BLaER1 (cell line): ENCODE results near the gene HIP1R.
"Not testable (repeated sequence)": the region's sequence is repeated elsewhere in the genome, so short reads cannot be mapped to it uniquely, and the experiment has no call there.

Experiments
- H3K27ac ChIP-seq: shearing (Covaris generic); formaldehyde crosslinking; 2 replicates; pipeline ENCODE4 v1.8.1; 2022
- H3K27me3 ChIP-seq: shearing (Covaris generic); formaldehyde crosslinking; 2 replicates; pipeline ENCODE4 v1.8.1; 2022
- H3K36me3 ChIP-seq: shearing (Covaris generic); formaldehyde crosslinking; 2 replicates; pipeline ENCODE4 v1.8.1; 2022
- H3K4me1 ChIP-seq: shearing (Covaris generic); formaldehyde crosslinking; 2 replicates; pipeline ENCODE4 v1.8.1; 2022
- H3K4me2 ChIP-seq: shearing (Covaris generic); formaldehyde crosslinking; 2 replicates; pipeline ENCODE4 v1.8.1; 2022
- H3K4me3 ChIP-seq: shearing (Covaris generic); formaldehyde crosslinking; 2 replicates; pipeline ENCODE4 v1.8.1; 2022
- H3K9ac ChIP-seq: shearing (Covaris generic); formaldehyde crosslinking; 2 replicates; pipeline ENCODE4 v1.8.1; 2022
- H3K9me3 ChIP-seq: shearing (Covaris generic); formaldehyde crosslinking; 2 replicates; pipeline ENCODE4 v1.8.1; 2022
- H4K20me1 ChIP-seq: shearing (Covaris generic); formaldehyde crosslinking; 2 replicates; pipeline ENCODE4 v1.8.1; 2022
- Cebpa-rat ChIP-seq: shearing (Covaris generic); IDR thresholded peaks from 2 replicates; pipeline ENCODE4 v1.8.1; 2022

HIP1R gene

DNA sequence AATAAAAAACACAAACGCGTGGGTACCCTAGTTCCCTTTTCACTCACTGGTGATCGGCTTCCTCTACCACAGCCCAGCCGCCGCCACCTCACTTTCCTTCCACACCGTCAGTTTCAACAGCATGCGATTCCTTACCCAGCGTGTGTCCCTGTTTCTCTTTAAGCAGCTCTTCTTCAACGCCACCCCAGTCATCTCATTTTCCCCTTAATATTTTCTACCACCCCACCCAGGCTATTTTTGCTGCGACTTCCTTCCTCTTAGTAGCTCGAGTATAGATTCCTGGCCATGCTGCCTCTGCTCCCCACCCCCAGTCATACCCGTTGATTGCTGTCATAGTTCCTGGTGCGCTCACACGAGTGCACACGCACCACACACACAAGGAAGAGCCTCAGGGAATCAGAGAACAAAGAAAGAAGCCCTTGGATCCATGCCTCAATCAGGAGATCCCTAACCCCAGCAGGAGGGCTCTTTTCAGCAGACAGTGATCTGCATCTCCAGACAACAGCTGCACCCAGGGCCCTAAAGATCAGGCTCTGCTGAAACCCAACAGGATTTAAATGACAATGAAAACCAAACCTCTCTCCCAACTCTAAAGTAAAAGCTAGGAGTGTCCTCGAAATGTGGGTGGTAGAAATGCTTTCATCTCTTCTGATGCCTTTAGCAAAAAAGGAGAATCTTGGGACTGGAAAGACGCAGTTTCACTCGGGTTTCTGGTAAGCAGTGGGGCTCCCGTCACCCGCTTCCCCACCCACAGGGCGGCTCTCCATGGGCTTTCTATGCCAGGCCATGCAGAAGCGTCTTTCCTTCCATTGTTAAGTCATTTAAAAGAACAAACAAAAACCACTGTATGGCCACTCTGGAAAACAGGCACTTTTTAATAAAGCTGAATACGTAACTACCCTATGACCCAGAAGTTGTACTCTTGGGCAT, 36.9 kb downstream of the HIP1R start:
- peak overlapping the region; percentile 98 for H3K27ac ChIP-seq
- no peak for TF ChIP-seq Cebpa-rat
- H3K9me3 ChIP-seq = no peaks in the 10 kb centered on the region
- no peaks in the 10 kb centered on the region for H3K27me3 ChIP-seq
- H3K9ac ChIP-seq = peak overlapping the region; percentile 94
- H3K4me1 ChIP-seq = peaks cover 94% of the 10 kb centered on the region
- peaks cover 31% of the 10 kb centered on the region for H3K36me3 ChIP-seq
- H4K20me1 ChIP-seq = peaks cover 24% of the 10 kb centered on the region; the same call in 1 of the 2 replicates
- H3K4me3 ChIP-seq = peak overlapping the region; percentile 68
- H3K4me2 ChIP-seq = peak overlapping the region; percentile 94

DNA sequence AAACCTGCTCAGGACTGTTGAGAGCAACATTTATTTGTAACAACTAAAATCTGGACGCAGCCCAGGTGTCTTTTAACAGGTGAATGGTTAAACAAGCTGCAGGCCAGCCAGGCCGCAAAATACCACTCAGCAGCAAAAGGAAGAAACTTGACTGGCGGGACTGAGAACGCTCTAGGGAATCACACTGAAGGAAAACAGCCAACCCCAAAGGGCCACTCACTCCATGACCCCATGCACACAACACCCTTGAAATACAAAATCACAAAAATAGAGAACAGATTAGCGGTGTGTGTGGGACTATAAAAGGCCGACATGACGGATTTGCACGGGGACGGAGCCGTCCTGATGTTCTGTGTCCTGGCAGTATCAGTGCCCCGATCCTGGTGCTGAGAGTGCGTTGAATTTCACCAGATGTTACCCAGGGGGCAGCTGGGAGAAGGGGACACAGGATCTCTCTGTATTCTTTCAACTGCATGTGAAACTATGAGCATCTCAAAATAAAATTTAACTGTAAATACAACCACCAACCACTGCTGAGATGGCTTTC, 37.6 kb downstream of the HIP1R start:
- Histone ChIP-seq H3K4me1 (peaks cover 94% of the 10 kb centered on the region), H3K27me3 (no peaks in the 10 kb centered on the region), H3K9ac (peak overlapping the region; percentile 94), H3K36me3 (peaks cover 33% of the 10 kb centered on the region), H3K9me3 (no peaks in the 10 kb centered on the region), H3K4me3 (peak overlapping the region; percentile 68), H4K20me1 (peaks cover 25% of the 10 kb centered on the region; the same call in 1 of the 2 replicates), H3K27ac (peak overlapping the region; percentile 98), H3K4me2 (peak overlapping the region; percentile 94)
- no peak for TF ChIP-seq Cebpa-rat

DNA sequence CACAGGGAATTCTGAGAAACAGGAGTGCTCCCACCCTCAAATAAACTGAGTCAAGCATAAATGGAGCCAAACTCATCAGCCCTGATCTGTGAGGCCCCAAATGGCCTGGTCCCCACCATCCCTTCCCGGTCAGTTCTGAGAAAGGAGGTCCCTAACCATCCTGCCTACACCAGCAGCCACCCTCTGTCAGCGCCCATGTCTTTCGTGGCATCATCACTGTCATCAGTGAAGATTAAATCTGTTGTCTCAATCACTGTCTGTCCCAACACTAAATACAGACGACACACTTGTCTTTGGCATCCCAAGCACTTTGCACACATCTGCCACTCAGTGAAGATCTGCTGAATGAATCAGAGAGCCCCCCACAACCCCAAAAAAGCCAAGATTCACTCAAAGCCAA, 38.3 kb downstream of the HIP1R start:
- H3K27me3 ChIP-seq = no peaks in the 10 kb centered on the region
- TF ChIP-seq Cebpa-rat = no peak
- peaks cover 32% of the 10 kb centered on the region for H3K36me3 ChIP-seq
- H3K9ac ChIP-seq = peak overlapping the region; percentile 94
- H3K4me3 ChIP-seq = peak overlapping the region; percentile 68
- H3K27ac ChIP-seq = peak overlapping the region; percentile 98
- peak overlapping the region; percentile 94 for H3K4me2 ChIP-seq
- H4K20me1 ChIP-seq = peaks cover 24% of the 10 kb centered on the region; the same call in 1 of the 2 replicates
- peaks cover 94% of the 10 kb centered on the region for H3K4me1 ChIP-seq
- no peaks in the 10 kb centered on the region for H3K9me3 ChIP-seq

DNA sequence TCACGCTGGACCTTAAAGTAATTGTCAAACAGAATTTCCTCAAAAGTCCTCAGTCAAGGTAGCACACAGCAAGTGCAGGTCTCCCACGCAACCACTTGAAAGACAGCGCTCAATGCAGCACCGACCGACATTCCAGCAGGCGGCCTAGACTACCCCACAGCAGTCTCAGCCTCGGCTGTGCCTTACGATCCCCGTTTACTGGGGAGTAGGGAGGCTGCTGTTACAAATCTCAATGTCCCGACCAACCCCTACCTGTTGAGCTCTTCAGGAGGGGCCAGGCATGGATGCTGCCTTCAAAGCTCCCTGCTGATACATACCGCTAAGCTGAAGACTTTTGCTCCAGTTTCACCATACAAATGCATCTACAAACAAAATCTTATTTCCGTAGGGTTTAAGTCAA, 38.8 kb downstream of the HIP1R start:
- Histone ChIP-seq H3K9me3 (no peaks in the 10 kb centered on the region), H3K4me3 (no peak overlapping the region), H3K9ac (peak overlapping the region; percentile 94), H3K36me3 (peaks cover 32% of the 10 kb centered on the region), H3K27me3 (no peaks in the 10 kb centered on the region), H3K4me2 (peak overlapping the region; percentile 94), H3K27ac (peak overlapping the region; percentile 98), H4K20me1 (peaks cover 29% of the 10 kb centered on the region), H3K4me1 (peaks cover 94% of the 10 kb centered on the region)
- TF ChIP-seq Cebpa-rat = no peak

DNA sequence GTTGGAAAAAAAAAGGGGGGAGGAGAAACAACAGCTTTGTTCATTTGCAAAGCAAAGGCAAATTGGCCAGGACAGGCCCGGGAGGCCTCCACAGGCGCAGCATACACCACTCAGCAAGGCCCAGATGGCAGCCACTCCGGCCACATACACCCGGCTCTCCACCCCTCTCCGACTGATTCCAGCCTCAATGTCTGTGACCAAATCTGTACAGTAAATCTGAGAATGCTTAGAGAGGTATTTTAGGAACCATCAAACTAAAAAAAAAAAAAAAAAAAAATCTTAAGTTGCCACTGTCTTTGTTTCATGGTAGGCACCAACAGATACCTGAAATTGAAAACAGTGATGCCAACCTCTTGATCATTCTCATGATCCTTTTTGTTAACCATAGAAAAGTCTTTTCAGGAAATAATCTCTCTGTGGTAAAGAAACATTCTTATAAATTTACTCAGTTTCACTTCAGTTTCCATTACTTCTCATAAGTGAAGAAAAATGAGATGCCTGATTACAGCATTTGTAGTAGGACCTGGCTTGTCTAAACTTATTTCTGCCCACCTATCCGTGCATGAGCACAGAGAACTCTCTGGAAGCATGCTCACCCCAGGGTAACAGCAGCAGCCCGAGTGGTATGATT, 40.4 kb downstream of the HIP1R start:
- peak overlapping the region; percentile 94 for H3K4me2 ChIP-seq
- TF ChIP-seq Cebpa-rat = no peak
- H3K9ac ChIP-seq = peak overlapping the region; percentile 30
- H3K27me3 ChIP-seq = no peaks in the 10 kb centered on the region
- peaks cover 45% of the 10 kb centered on the region for H4K20me1 ChIP-seq
- H3K36me3 ChIP-seq = peaks cover 28% of the 10 kb centered on the region; the same call in 1 of the 2 replicates
- H3K27ac ChIP-seq = peak overlapping the region; percentile 70
- no peak overlapping the region for H3K4me3 ChIP-seq
- no peaks in the 10 kb centered on the region for H3K9me3 ChIP-seq
- H3K4me1 ChIP-seq = peaks cover 94% of the 10 kb centered on the region

DNA sequence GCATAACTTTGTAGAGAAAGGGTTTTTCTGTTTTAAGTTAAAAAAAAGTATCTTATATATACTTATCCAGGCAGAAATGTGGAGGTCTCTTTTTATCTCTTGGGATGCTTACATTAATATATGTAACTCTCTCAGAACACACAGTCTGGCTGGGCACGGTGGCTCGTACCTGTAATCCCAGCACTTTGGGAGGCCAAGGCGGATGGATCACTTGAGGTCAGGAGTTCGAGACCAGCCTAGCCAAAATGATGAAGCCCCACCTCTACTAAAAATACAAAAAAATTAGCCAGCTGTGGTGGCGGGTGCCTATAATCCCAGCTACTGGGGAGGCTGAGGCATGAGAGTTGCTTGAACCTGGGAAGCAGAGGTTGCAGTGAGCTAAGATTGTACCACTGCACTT, 41.0 kb downstream of the HIP1R start:
- H3K4me3 ChIP-seq, H3K27me3 ChIP-seq, H3K9me3 ChIP-seq: not testable (repeated sequence)
- peak overlapping the region; percentile 30 for H3K9ac ChIP-seq
- H4K20me1 ChIP-seq = peaks cover 51% of the 10 kb centered on the region
- H3K27ac ChIP-seq = peak overlapping the region; percentile 70
- H3K4me2 ChIP-seq = peak overlapping the region; percentile 94
- 0 out of 2 replicates have a peak, but pooled peaks cover 27% of the 10 kb centered on the region for H3K36me3 ChIP-seq
- H3K4me1 ChIP-seq = peaks cover 94% of the 10 kb centered on the region

DNA sequence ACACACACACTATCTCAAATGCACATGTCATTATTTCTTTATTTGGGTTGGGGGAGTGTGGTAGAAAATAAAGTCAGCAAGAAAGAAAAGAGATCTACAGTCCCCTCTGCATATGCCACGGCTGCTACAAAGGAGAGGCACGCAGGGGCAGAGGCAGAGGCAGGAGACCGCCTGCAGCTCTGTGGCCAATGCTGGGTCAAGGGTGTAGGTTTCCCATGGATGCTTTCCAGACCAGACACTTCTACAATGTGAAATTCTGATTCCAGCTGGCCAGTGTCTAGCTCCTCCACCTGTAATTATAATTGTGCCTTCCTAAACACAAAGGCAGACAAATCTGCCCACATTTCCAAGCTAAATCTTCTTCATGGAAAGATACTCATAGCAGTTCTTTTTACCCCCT, 41.5 kb downstream of the HIP1R start:
- Histone ChIP-seq H3K36me3 (0 out of 2 replicates have a peak, but pooled peaks cover 27% of the 10 kb centered on the region), H3K27ac (peak overlapping the region; percentile 70), H4K20me1 (peaks cover 56% of the 10 kb centered on the region), H3K9me3 (no peaks in the 10 kb centered on the region), H3K4me3 (no peak overlapping the region), H3K4me2 (peak overlapping the region; percentile 94), H3K9ac (peak overlapping the region; percentile 2; the same call in 1 of the 2 replicates), H3K27me3 (no peaks in the 10 kb centered on the region), H3K4me1 (peaks cover 96% of the 10 kb centered on the region)
- no peak for TF ChIP-seq Cebpa-rat

DNA sequence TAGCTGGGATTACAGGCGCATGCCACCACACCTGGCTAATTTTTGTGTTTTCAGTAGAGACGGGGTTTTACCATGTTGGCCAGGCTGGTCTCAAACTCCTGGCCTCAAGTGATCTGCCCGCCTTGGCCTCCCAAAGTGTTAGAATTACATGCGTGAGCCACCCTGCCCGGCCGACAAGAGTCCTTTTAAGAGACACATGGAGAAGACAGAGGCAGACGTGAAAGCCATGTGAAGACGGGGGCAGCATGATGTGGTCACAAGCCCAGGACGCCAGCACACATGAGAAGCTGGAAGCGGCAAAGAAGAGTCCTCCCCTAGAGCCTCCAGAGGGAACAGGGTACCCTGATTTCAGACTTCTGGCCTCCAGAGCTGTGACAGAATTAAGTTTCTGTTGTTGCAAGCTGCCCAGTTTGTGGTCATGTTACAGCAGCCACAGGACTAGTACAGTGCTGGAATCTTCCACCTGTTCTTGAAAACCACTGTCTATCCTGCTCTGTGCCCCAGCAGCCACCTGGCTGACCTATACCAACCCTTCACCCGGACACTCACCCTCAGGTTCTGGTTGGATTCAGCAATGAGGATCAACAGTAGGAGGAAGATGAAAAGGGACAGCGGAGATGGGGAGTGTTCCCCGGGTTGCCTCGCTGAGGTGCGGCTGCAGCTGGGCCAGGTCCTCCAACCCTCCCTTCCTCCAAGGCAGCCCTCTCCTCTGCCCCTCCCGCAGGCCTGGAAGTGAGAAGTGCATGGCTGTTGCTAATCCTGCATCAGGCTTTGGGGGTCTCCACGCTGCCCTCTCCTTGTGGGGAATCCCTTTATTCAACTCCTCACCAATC, 43.7 kb downstream of the HIP1R start:
- H3K27ac ChIP-seq = peak overlapping the region; percentile 60
- H3K27me3 ChIP-seq = no peaks in the 10 kb centered on the region
- no peak for TF ChIP-seq Cebpa-rat
- peak overlapping the region; percentile 96 for H3K4me2 ChIP-seq
- 0 out of 2 replicates have a peak, but pooled peaks cover 27% of the 10 kb centered on the region for H3K36me3 ChIP-seq
- peaks cover 78% of the 10 kb centered on the region for H4K20me1 ChIP-seq
- H3K4me3 ChIP-seq = no peak overlapping the region
- peaks cover 100% of the 10 kb centered on the region for H3K4me1 ChIP-seq
- H3K9ac ChIP-seq = peak overlapping the region; percentile 33; the same call in 1 of the 2 replicates
- no peaks in the 10 kb centered on the region for H3K9me3 ChIP-seq

DNA sequence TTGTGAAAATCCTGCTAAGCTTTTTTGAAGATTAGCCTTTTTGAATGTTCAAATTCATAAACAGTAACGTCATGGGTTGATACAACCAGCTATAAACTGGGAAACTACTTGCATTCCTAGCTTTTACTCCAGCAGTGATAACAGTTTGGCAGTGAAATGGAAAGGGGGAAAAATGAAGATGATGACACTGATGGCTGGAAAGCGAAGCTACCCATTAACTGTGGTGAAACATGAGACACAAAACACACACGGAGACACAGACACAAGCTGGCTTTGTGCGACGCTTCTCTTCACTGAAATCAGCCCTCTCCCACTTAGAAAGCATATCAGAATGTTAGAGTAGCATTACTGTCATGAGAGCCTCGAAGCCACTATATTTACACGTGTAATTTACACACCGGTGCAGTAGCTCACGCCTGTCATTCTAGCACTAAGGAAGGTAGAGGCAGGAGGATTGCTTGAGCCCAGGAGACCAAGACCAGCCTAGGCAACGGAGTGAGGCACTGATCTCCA, 45.0 kb downstream of the HIP1R start:
- TF ChIP-seq Cebpa-rat = no peak
- Histone ChIP-seq H3K4me2 (peak overlapping the region; percentile 96), H4K20me1 (peaks cover 89% of the 10 kb centered on the region), H3K9me3 (no peaks in the 10 kb centered on the region), H3K27me3 (no peaks in the 10 kb centered on the region), H3K9ac (peak overlapping the region; percentile 52; the same call in 1 of the 2 replicates), H3K36me3 (0 out of 2 replicates have a peak, but pooled peaks cover 27% of the 10 kb centered on the region), H3K4me1 (peaks cover 100% of the 10 kb centered on the region), H3K27ac (peak overlapping the region; percentile 66), H3K4me3 (no peak overlapping the region)
